ENCODE results near the gene TRAF7.

The TRAF7 gene

GRCh38 chr16:2148714-2149629, 6.6 kb upstream of the TRAF7 start:
- DNase-seq = no peak

- DNase-seq = no peak
Measured at GRCh38 chr16:2149630-2150417, 5.8 kb upstream of the TRAF7 start.

GRCh38 chr16:2150418-2151187, 5.0 kb upstream of the TRAF7 start:
- DNase-seq = no peak

- DNase-seq = no peak
Measured at GRCh38 chr16:2151188-2152091, 4.1 kb upstream of the TRAF7 start.

- DNase-seq = no peak
Measured at GRCh38 chr16:2152695-2153506, 2.7 kb upstream of the TRAF7 start.

GRCh38 chr16:2154533-2155090, 970 bp upstream of the TRAF7 start:
- no peak for DNase-seq

- no peak for DNase-seq
Measured at GRCh38 chr16:2155977-2156848, 631 bp downstream of the TRAF7 start.

- DNase-seq = no peak
Measured at GRCh38 chr16:2156849-2157224, 1.3 kb downstream of the TRAF7 start.

GRCh38 chr16:2157480-2158261, 2.1 kb downstream of the TRAF7 start:
- no peak for DNase-seq

- no peak for DNase-seq
Measured at GRCh38 chr16:2158262-2158638, 2.7 kb downstream of the TRAF7 start.

GRCh38 chr16:2159175-2159838, 3.7 kb downstream of the TRAF7 start:
- no peak for DNase-seq

- no peak for DNase-seq
Measured at GRCh38 chr16:2160915-2161551, 5.5 kb downstream of the TRAF7 start.

GRCh38 chr16:2161911-2162310, 6.3 kb downstream of the TRAF7 start:
- no peak for DNase-seq

GRCh38 chr16:2162676-2163118, 7.1 kb downstream of the TRAF7 start:
- DNase-seq = no peak

- no peak for DNase-seq
Measured at GRCh38 chr16:2163211-2163881, 7.8 kb downstream of the TRAF7 start.

GRCh38 chr16:2165861-2166260, 10.3 kb downstream of the TRAF7 start:
- no peak for DNase-seq
